WI38 (cell line): ENCODE results near the gene NDUFAF2.
"Not testable (repeated sequence)": the region's sequence is repeated elsewhere in the genome, so short reads cannot be mapped to it uniquely, and the experiment has no call there.

Experiments used
- H3K4me3 ChIP-seq: 2 replicates; pipeline ENCODE4 v1.5.1; 2011; ENCODE audit warnings: low read depth, mild to moderate bottlenecking, control low read depth, low read length
- CTCF ChIP-seq: IDR thresholded peaks from 2 replicates; pipeline ENCODE4 v1.5.1; 2012; ENCODE audit warnings: low read depth, mild to moderate bottlenecking, control low read depth, low read length

NDUFAF2 gene

GRCh38 chr5:61023131-61023530 lies 78.1 kb downstream of the NDUFAF2 start:
- no peak for TF ChIP-seq CTCF
- H3K4me3 ChIP-seq, result no peak overlapping the region

GRCh38 chr5:61026004-61026403 lies 81.0 kb downstream of the NDUFAF2 start:
- TF ChIP-seq CTCF, result no peak
- H3K4me3 ChIP-seq, result no peak overlapping the region

GRCh38 chr5:61028382-61028781 lies 83.4 kb downstream of the NDUFAF2 start:
- no peak for TF ChIP-seq CTCF
- H3K4me3 ChIP-seq, result no peak overlapping the region

- H3K4me3 ChIP-seq, result no peak overlapping the region
- TF ChIP-seq CTCF, result no peak
Observed at GRCh38 chr5:61029456-61030162, 84.6 kb downstream of the NDUFAF2 start.

GRCh38 chr5:61030163-61030482 lies 85.1 kb downstream of the NDUFAF2 start:
- no peak overlapping the region for H3K4me3 ChIP-seq
- no peak for TF ChIP-seq CTCF

GRCh38 chr5:61031301-61031700 lies 86.3 kb downstream of the NDUFAF2 start:
- H3K4me3 ChIP-seq, result not testable (repeated sequence)

GRCh38 chr5:61044545-61044944 lies 99.5 kb downstream of the NDUFAF2 start:
- H3K4me3 ChIP-seq, result no peak overlapping the region
- TF ChIP-seq CTCF, result no peak

GRCh38 chr5:61047346-61047745 lies 102.3 kb downstream of the NDUFAF2 start:
- TF ChIP-seq CTCF, result no peak

More at GRCh38 chr5:61047346-61047745, 102.3 kb downstream of the NDUFAF2 start:
- no peak overlapping the region for H3K4me3 ChIP-seq
